Fibroblast of villous mesenchyme (primary cell): ENCODE measurements around the gene TPSB2. TPM values are rescaled to one million over a fixed set of nuclear protein-coding genes. Genes with fewer than 3 reads are reported as not detected.

Experiments used
- DNase-seq: peaks from one replicate; pipeline ENCODE4 v3.0.0-alpha.2; 2010; ENCODE audit warnings: low read depth
- H3K4me3 ChIP-seq: 2 replicates; pipeline ENCODE4 v1.5.1; 2011; ENCODE audit warnings: low read depth, mild to moderate bottlenecking, low read length
- total RNA-seq: library from RNA; depleted of rRNA; stranded (reverse); fragments of >200 nt; gene quantifications from 2 replicates; pipeline ENCODE4 v1.2.3, GENCODE V29; 2012
- TF ChIP-seq, protein P1 (sequence below): IDR thresholded peaks from 2 replicates; pipeline ENCODE4 v1.5.1; 2012; ENCODE audit warnings: low read depth, mild to moderate bottlenecking, low read length; ENCODE audit not compliant: insufficient read depth

Gene TPSB2
- total RNA-seq, 1 donor = not detected

DNA sequence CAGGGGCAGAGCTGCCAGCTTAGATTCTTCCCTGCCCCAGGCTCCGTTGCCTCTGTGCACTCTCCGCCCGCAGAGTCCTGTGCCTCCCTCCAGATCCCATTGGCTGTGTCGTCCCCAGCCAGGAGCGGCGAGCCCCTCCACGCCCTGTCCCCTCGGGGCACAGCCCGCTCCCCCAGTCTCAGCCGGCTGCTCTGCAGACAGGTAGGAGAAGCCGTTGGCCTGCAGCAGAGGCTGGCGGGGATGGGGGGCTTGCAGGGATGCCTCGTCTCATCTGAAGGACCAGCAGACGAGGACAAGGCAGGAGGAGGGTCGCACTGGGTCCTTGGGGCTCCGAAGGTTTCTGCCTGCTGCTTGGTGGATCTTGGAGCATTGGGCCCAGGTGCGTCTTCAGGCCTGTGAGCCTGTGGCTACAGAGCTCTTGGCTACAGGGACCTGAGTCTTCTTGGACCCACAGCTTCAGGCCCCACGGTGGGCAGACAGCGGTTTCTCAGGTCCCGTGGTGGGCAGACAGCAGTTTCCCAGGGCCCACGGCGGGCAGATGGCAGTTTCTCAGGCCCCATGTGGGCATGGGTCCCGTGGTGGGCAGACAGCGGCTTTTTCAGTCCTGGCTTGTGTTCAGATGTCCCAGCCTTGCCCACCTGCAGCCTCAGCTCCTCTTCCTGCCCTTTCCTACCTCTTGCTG lies 10.9 kb downstream of the TPSB2 start:
- TF ChIP-seq, protein P1, sequence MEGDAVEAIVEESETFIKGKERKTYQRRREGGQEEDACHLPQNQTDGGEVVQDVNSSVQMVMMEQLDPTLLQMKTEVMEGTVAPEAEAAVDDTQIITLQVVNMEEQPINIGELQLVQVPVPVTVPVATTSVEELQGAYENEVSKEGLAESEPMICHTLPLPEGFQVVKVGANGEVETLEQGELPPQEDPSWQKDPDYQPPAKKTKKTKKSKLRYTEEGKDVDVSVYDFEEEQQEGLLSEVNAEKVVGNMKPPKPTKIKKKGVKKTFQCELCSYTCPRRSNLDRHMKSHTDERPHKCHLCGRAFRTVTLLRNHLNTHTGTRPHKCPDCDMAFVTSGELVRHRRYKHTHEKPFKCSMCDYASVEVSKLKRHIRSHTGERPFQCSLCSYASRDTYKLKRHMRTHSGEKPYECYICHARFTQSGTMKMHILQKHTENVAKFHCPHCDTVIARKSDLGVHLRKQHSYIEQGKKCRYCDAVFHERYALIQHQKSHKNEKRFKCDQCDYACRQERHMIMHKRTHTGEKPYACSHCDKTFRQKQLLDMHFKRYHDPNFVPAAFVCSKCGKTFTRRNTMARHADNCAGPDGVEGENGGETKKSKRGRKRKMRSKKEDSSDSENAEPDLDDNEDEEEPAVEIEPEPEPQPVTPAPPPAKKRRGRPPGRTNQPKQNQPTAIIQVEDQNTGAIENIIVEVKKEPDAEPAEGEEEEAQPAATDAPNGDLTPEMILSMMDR = no peak
- H3K4me3 ChIP-seq = no peak overlapping the region
- DNase-seq = no peak

DNA sequence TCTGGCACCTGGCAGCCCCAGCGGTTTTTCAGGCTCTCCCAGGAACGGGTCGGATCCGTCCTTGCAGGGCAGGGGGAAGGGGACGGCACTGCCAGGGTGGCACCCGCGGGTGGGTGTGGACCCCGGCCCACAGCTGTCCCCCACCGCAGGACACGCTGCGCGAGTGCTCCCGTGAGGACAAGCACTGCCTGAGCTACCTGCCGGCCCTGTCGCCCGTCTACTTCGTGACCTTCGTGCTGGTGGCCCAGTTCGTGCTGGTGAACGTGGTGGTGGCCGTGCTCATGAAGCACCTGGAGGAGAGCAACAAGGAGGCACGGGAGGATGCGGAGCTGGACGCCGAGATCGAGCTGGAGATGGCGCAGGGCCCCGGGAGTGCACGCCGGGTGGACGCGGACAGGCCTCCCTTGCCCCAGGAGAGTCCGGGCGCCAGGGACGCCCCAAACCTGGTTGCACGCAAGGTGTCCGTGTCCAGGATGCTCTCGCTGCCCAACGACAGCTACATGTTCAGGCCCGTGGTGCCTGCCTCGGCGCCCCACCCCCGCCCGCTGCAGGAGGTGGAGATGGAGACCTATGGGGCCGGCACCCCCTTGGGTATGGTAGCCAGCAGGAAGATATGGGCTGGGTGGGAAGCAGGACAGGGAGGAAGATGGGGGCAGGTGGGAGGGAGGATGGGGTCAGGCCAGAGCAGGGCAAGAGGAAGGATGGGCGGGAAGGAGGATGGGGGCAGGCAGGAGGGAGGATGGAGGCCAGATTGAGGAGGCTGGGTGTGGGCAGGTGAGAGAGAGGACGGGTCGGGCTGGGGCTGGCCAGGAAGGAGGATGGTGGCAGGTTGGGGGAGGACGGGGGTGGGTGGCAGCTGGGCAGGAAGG lies 11.7 kb downstream of the TPSB2 start:
- TF ChIP-seq, protein P1 = no peak
- no peak for DNase-seq
- H3K4me3 ChIP-seq = no peak overlapping the region

DNA sequence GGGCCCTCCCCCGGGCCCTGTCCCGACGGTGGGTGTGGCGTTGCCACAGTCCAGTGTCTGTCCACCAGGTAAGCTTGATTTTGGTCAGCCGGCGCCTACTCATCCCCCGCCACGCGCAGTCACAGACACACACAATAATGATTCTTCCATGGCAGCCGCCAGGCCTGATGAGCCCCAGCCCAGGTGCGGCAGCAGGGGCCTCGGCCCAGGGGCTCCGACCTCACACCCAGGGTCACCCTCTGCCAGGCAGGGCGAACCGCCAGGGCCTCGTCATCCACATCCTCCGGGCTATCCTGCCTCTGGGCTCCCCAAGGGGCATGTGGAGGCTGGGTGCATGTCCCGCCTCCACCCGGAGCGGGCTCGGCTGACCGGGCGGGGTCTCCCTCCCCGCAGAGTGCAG lies 12.5 kb downstream of the TPSB2 start:
- DNase-seq = no peak
- no peak overlapping the region for H3K4me3 ChIP-seq
- TF ChIP-seq, protein P1 = no peak

DNA sequence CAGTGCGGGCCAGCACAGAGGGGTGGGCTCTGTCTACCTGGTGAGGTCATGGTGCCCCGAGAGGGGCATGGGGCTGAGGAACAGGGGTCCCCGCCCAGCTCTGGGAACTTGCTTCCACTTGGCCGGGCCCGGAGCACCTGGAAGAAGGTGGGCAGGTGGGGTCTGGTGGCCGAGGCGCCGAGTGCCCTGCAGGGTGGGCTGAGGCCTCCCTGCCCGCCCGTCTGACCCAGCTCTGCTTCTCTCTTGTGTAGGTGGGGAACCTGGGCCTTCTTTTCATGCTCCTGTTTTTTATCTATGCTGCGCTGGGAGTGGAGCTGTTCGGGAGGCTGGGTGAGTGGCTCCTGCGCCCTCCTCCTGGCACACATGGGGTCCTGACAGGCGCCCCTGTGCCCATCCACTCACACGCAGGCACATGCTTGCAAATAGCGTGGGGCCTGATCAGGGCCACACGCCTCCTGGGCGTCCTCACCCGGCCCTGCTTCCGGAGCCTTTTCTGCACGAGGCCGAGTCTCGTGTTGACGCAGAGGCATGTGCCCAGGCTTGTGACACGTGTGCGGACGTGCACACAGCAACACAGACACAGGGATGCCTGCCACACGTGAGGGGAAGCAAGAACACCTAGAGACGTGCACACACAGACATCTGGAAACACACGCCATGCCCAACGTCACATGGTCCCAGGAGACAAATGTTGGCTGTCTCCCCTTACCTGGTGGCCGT lies 13.1 kb downstream of the TPSB2 start:
- no peak overlapping the region for H3K4me3 ChIP-seq
- DNase-seq = no peak
- TF ChIP-seq, protein P1 = no peak

DNA sequence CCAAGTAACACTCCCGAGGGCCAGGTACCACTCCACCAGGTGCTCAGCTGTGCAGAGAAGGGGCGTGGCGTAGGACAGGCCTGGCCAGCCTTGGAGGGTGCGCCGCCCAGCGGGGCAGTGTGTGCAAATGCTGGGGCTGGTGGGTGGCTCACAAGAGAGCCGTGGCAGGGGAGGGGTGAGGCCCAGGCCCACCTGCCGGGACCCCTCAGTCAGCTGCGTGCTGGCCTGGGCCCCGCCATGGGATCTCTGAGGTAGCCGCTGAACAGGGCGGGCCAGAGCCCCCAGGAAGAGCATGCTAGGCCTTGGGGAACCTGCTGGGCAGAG lies 13.7 kb downstream of the TPSB2 start:
- TF ChIP-seq, protein P1 = no peak
- no peak for DNase-seq
- H3K4me3 ChIP-seq = no peak overlapping the region

DNA sequence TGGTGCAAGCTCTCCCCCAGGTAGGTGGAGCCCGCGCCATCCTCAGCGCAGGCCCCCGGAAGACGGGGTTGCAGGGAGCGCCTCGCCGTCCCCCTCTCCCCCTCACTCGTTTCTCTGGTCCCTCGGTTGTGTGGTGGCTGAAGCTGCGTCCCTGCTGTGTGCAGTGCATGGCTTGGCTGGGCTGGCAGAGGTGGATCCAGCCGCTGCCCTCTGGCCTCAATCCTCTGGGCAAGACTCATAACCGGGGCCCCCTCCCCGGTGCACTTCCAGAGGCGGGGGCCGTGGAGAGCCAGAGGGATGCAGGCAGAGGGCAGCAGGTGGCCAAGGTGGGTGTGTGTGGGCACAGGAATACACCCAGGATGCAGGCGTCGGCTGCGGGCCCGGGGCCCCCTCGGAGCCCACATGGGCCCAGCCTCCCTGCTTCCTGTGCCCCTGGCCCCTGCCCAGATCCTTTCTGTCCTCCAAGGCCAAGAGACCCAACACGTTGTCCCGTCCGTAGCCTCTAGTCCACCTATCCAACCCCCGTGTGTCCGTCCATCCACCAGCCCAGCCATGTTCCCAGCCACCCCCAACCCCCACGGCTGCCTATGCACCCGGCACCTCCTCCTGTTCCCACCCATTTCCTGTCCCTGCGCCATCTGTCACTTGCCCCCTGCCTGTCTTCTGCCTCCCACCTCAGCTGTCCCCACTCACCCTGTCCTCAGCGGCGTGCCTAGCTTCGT lies 14.2 kb downstream of the TPSB2 start:
- TF ChIP-seq, protein P1 = no peak
- no peak for DNase-seq

More for the DNA sequence above, 14.2 kb downstream of the TPSB2 start:
- H3K4me3 ChIP-seq = no peak overlapping the region
